WTC11 (cell line): Measurements from ENCODE around the gene PEX26. TPM values are rescaled to one million over a fixed set of nuclear protein-coding genes. Genes with fewer than 3 reads are reported as not detected.

ENCODE experiments used
- ATAC-seq: fragments of 200-7000 bp; cut with Tn5 transposase; 2 replicates; pipeline ENCODE4 v1.10.0; 2021; ENCODE audit warnings: mild to moderate bottlenecking, moderate library complexity
- CTCF ChIA-PET: fragments of 300-600 bp; sonication (Branson Sonifier 250); formaldehyde crosslinking; loops from one replicate; lab custom pipeline; 2021; ENCODE audit warnings: antibody characterized with exemption; lab: Charles Lee
- POLR2A ChIA-PET: fragments of 350-600 bp; sonication (Branson Sonifier 250); formaldehyde crosslinking; loops from one replicate; lab custom pipeline; 2021; ENCODE audit warnings: antibody characterized with exemption; lab: Charles Lee
- DNase-seq: peaks from one replicate; pipeline ENCODE4 v3.0.0; 2021; ENCODE audit warnings: low spot score
- H3K27ac Mint-ChIP-seq: 2 replicates; pipeline ENCODE4 v1.8.0; 2021; ENCODE audit warnings: mixed read lengths
- H3K27me3 Mint-ChIP-seq: 2 replicates; pipeline ENCODE4 v1.8.0; 2021; ENCODE audit warnings: low read depth, mild to moderate bottlenecking, moderate library complexity, mixed read lengths
- H3K36me3 Mint-ChIP-seq: 2 replicates; pipeline ENCODE4 v1.8.0; 2021; ENCODE audit warnings: mixed read lengths
- H3K4me1 Mint-ChIP-seq: 2 replicates; pipeline ENCODE4 v1.8.0; 2022; ENCODE audit warnings: mixed read lengths
- H3K4me3 Mint-ChIP-seq: 2 replicates; pipeline ENCODE4 v1.8.0; 2021; ENCODE audit warnings: mild to moderate bottlenecking, moderate library complexity, mixed read lengths
- H3K9me3 Mint-ChIP-seq: 2 replicates; pipeline ENCODE4 v1.8.0; 2021; ENCODE audit warnings: mixed read lengths
- ATF2 ChIP-seq: sonication (generic); formaldehyde crosslinking; IDR thresholded peaks from 2 replicates; pipeline ENCODE4 v1.8.1; 2022; ENCODE audit warnings: low read depth, missing genetic modification reagents, borderline replicate concordance
- CBFB ChIP-seq: sonication (generic); formaldehyde crosslinking; IDR thresholded peaks from 2 replicates; pipeline ENCODE4 v1.8.1; 2022; ENCODE audit warnings: mild to moderate bottlenecking, low read depth, missing genetic modification reagents
- E2F1 ChIP-seq: sonication (generic); formaldehyde crosslinking; IDR thresholded peaks from 2 replicates; pipeline ENCODE4 v1.8.0; 2022; ENCODE audit warnings: mild to moderate bottlenecking, missing genetic modification reagents
- E2F5 ChIP-seq: sonication (generic); formaldehyde crosslinking; IDR thresholded peaks from 2 replicates; pipeline ENCODE4 v1.8.1; 2022; ENCODE audit warnings: mild to moderate bottlenecking, moderate library complexity, missing genetic modification reagents
- ELF4 ChIP-seq: sonication (generic); formaldehyde crosslinking; IDR thresholded peaks from 2 replicates; pipeline ENCODE4 v1.8.1; 2022; ENCODE audit warnings: low read depth, mild to moderate bottlenecking, moderate library complexity, missing genetic modification reagents
- ESRRA ChIP-seq: sonication (generic); formaldehyde crosslinking; IDR thresholded peaks from 2 replicates; pipeline ENCODE4 v1.8.1; 2022; ENCODE audit warnings: mild to moderate bottlenecking, missing genetic modification reagents, borderline replicate concordance
- ETV6 ChIP-seq: sonication (generic); formaldehyde crosslinking; IDR thresholded peaks from 2 replicates; pipeline ENCODE4 v1.8.1; 2022; ENCODE audit warnings: mild to moderate bottlenecking, missing genetic modification reagents
- FOXK1 ChIP-seq: sonication (generic); formaldehyde crosslinking; IDR thresholded peaks from 2 replicates; pipeline ENCODE4 v1.8.0; 2022; ENCODE audit warnings: mild to moderate bottlenecking, moderate library complexity, missing genetic modification reagents
- FOXP4 ChIP-seq: sonication (generic); formaldehyde crosslinking; IDR thresholded peaks from 2 replicates; pipeline ENCODE4 v1.8.0; 2022; ENCODE audit warnings: mild to moderate bottlenecking, missing genetic modification reagents
- GRHL2 ChIP-seq: fragments of 250-450 bp; sonication (Bioruptor Pico); IDR thresholded peaks from 2 replicates; pipeline ENCODE4 v1.8.0; 2022; ENCODE audit warnings: mild to moderate bottlenecking, moderate library complexity; ENCODE audit not compliant: insufficient replicate concordance, severe bottlenecking
- HMGA2 ChIP-seq: fragments of 250-450 bp; sonication (Bioruptor Pico); IDR thresholded peaks from 2 replicates; pipeline ENCODE4 v1.4.0; 2021; ENCODE audit warnings: mild to moderate bottlenecking, moderate library complexity
- HMGXB4 ChIP-seq: sonication (generic); formaldehyde crosslinking; IDR thresholded peaks from 2 replicates; pipeline ENCODE4 v1.8.1; 2023; ENCODE audit warnings: mild to moderate bottlenecking, moderate library complexity, missing genetic modification reagents
- JAZF1 ChIP-seq: fragments of 250-450 bp; sonication (Bioruptor Pico); IDR thresholded peaks from 2 replicates; pipeline ENCODE4 v1.9.0; 2021; ENCODE audit warnings: moderate library complexity, mild to moderate bottlenecking, inconsistent platforms
- NFATC4 ChIP-seq: fragments of 250-450 bp; sonication (Bioruptor Pico); IDR thresholded peaks from 2 replicates; pipeline ENCODE4 v1.9.0; 2021; ENCODE audit warnings: mild to moderate bottlenecking
- NFYB ChIP-seq: sonication (generic); formaldehyde crosslinking; conservative IDR thresholded peaks from 2 replicates; pipeline ENCODE4 v1.8.0; 2022; ENCODE audit warnings: low read depth, missing genetic modification reagents
- OVOL2 ChIP-seq: fragments of 250-450 bp; sonication (Bioruptor Pico); IDR thresholded peaks from 2 replicates; pipeline ENCODE4 v1.9.0; 2021; ENCODE audit warnings: mild to moderate bottlenecking, borderline replicate concordance
- PREB ChIP-seq: sonication (generic); formaldehyde crosslinking; IDR thresholded peaks from 2 replicates; pipeline ENCODE4 v1.8.1; 2022; ENCODE audit warnings: mild to moderate bottlenecking, missing genetic modification reagents, moderate library complexity, borderline replicate concordance
- PRRX2 ChIP-seq: fragments of 250-450 bp; sonication (Bioruptor Pico); IDR thresholded peaks from 2 replicates; pipeline ENCODE4 v1.8.0; 2021; ENCODE audit warnings: mild to moderate bottlenecking
- SMAD4 ChIP-seq: sonication (generic); formaldehyde crosslinking; IDR thresholded peaks from 2 replicates; pipeline ENCODE4 v1.8.0; 2022; ENCODE audit warnings: mild to moderate bottlenecking, missing genetic modification reagents
- SP1 ChIP-seq: sonication (generic); formaldehyde crosslinking; conservative IDR thresholded peaks from 2 replicates; pipeline ENCODE4 v1.8.1; 2022; ENCODE audit warnings: missing genetic modification reagents
- STAT6 ChIP-seq: sonication (generic); formaldehyde crosslinking; conservative IDR thresholded peaks from 2 replicates; pipeline ENCODE4 v1.8.1; 2023; ENCODE audit warnings: mild to moderate bottlenecking, low read depth, missing genetic modification reagents, moderate library complexity
- ZBTB21 ChIP-seq: sonication (generic); formaldehyde crosslinking; IDR thresholded peaks from 2 replicates; pipeline ENCODE4 v1.8.1; 2023; ENCODE audit warnings: mild to moderate bottlenecking, missing genetic modification reagents, borderline replicate concordance
- ZNF121 ChIP-seq: sonication (generic); formaldehyde crosslinking; IDR thresholded peaks from 2 replicates; pipeline ENCODE4 v1.8.0; 2023; ENCODE audit warnings: missing genetic modification reagents
- ZNF138 ChIP-seq: sonication (generic); formaldehyde crosslinking; conservative IDR thresholded peaks from 2 replicates; pipeline ENCODE4 v1.8.1; 2022; ENCODE audit warnings: mild to moderate bottlenecking, moderate library complexity, missing genetic modification reagents
- ZNF263 ChIP-seq: sonication (generic); formaldehyde crosslinking; IDR thresholded peaks from 2 replicates; pipeline ENCODE4 v1.8.1; 2022; ENCODE audit warnings: low read depth, mild to moderate bottlenecking, moderate library complexity, missing genetic modification reagents
- ZNF317 ChIP-seq: sonication (generic); formaldehyde crosslinking; IDR thresholded peaks from 2 replicates; pipeline ENCODE4 v1.8.1; 2023; ENCODE audit warnings: low read depth, mild to moderate bottlenecking, moderate library complexity, missing genetic modification reagents, borderline replicate concordance
- ZNF671 ChIP-seq: fragments of 250-450 bp; sonication (Bioruptor Pico); IDR thresholded peaks from 2 replicates; pipeline ENCODE4 v1.8.0; 2021; ENCODE audit warnings: mild to moderate bottlenecking
- total RNA-seq: library from RNA; stranded (reverse); gene quantifications from 3 replicates; pipeline ENCODE4 v1.2.3, GENCODE V29; 2021

Gene PEX26
- total RNA-seq, 1 experiment from 2014 or later: 52.3 TPM

- DNase-seq (no peak), ATAC-seq (no peak)
- no peak overlapping the region for H3K4me3 Mint-ChIP-seq
- H3K27ac Mint-ChIP-seq: no peak overlapping the region
- peaks cover 62% of the 10 kb centered on the region for H3K36me3 Mint-ChIP-seq
- no peaks in the 10 kb centered on the region for H3K27me3 Mint-ChIP-seq
- TF ChIP-seq GRHL2 (CRISPR knock-in tag) (no peak), FOXK1 (no peak), SMAD4 (CRISPR knock-in tag) (no peak), SP1 (CRISPR knock-in tag) (no peak), FOXP4 (CRISPR knock-in tag) (no peak), E2F5 (CRISPR knock-in tag) (no peak), CBFB (CRISPR knock-in tag) (no peak), PRRX2 (CRISPR knock-in tag) (no peak), STAT6 (no peak), ESRRA (CRISPR knock-in tag) (no peak), ELF4 (CRISPR knock-in tag) (no peak), HMGXB4 (CRISPR knock-in tag) (no peak), OVOL2 (CRISPR knock-in tag) (no peak), PREB (no peak), E2F1 (CRISPR knock-in tag) (no peak), NFATC4 (CRISPR knock-in tag) (no peak), ETV6 (CRISPR knock-in tag) (no peak)
- peaks cover 8% of the 10 kb centered on the region for H3K4me1 Mint-ChIP-seq
- ChIA-PET POLR2A (no interaction called here), CTCF (no interaction called here)
- peaks cover 4% of the 10 kb centered on the region; the same call in 1 of the 2 replicates for H3K9me3 Mint-ChIP-seq
Measured at GRCh38 chr22:18083406-18083805, 5.6 kb downstream of the PEX26 start.

- no peak for ATAC-seq
- peaks cover 64% of the 10 kb centered on the region for H3K36me3 Mint-ChIP-seq
- TF ChIP-seq HMGA2 (CRISPR knock-in tag): no peak
- no peak for TF ChIP-seq ZNF138
- no peak for TF ChIP-seq ZNF671 (CRISPR knock-in tag)
- TF ChIP-seq ZBTB21 (CRISPR knock-in tag): no peak
- no peak for TF ChIP-seq JAZF1
- TF ChIP-seq ZNF263: no peak
- no peak for TF ChIP-seq ZNF121 (CRISPR knock-in tag)
- no peak for TF ChIP-seq ATF2
- no peak for TF ChIP-seq ZNF317 (CRISPR knock-in tag)
- TF ChIP-seq NFYB (CRISPR knock-in tag): no peak
Measured at GRCh38 chr22:18085188-18085587, 7.4 kb downstream of the PEX26 start.

More at GRCh38 chr22:18085188-18085587, 7.4 kb downstream of the PEX26 start:
- CTCF ChIA-PET: no interaction called here
- Mint-ChIP-seq H3K4me3 (no peak overlapping the region), H3K9me3 (peaks cover 4% of the 10 kb centered on the region; the same call in 1 of the 2 replicates), H3K27ac (no peak overlapping the region), H3K4me1 (no peaks in the 10 kb centered on the region), H3K27me3 (no peaks in the 10 kb centered on the region)
- POLR2A ChIA-PET: no interaction called here
- DNase-seq: no peak
